HUES64 (cell line): ENCODE measurements around the gene PANX2.
"Not testable (repeated sequence)": the region's sequence is repeated elsewhere in the genome, so short reads cannot be mapped to it uniquely, and the experiment has no call there.

Source experiments
- H3K27ac ChIP-seq: 2 replicates; pipeline ENCODE4 v1.7.0; 2013; ENCODE audit warnings: low read depth, low read length, inconsistent platforms
- H3K27me3 ChIP-seq: 2 replicates; pipeline ENCODE4 v1.6.1; 2013; ENCODE audit warnings: mild to moderate bottlenecking, low read length; ENCODE audit not compliant: insufficient read depth
- H3K36me3 ChIP-seq: 2 replicates; pipeline ENCODE4 v1.6.1; 2013; ENCODE audit warnings: mild to moderate bottlenecking, low read length; ENCODE audit not compliant: insufficient read depth
- H3K4me1 ChIP-seq: 2 replicates; pipeline ENCODE4 v1.6.1; 2013; ENCODE audit warnings: mild to moderate bottlenecking, low read length, moderate library complexity; ENCODE audit not compliant: insufficient read depth
- H3K4me3 ChIP-seq: 2 replicates; pipeline ENCODE4 v1.5.1; 2013; ENCODE audit warnings: mild to moderate bottlenecking, low read length, moderate library complexity
- H3K9ac ChIP-seq: 2 replicates; pipeline ENCODE4 v1.6.1; 2013; ENCODE audit warnings: mild to moderate bottlenecking, low read depth, low read length
- H3K9me3 ChIP-seq: 2 replicates; pipeline ENCODE4 v1.6.1; 2013; ENCODE audit warnings: low read depth, low read length; ENCODE audit not compliant: insufficient read depth
- WGBS: fragments of 150-250, 120-280 bp; methylation state at CpG from one replicate; pipeline ENCODE4 v1.1.7; 2013; ENCODE audit warnings: missing lambda C conversion rate; 5-methylcytosine and 5-hydroxymethylcytosine counted together

The PANX2 gene

GRCh38 chr22:50204998-50205397 lies 34.5 kb downstream of the PANX2 start:
- not testable (repeated sequence) for H3K9me3 ChIP-seq, H3K27me3 ChIP-seq, H3K4me3 ChIP-seq, H3K27ac ChIP-seq, H3K4me1 ChIP-seq, H3K9ac ChIP-seq
- peaks cover 28% of the 10 kb centered on the region for H3K36me3 ChIP-seq
- WGBS: 96% methylated on average over 9 of the region's 9 CpGs

- Histone ChIP-seq H3K9me3 (0 out of 2 replicates have a peak, but pooled peaks cover 3% of the 10 kb centered on the region), H3K4me3 (no peak overlapping the region), H3K4me1 (no peaks in the 10 kb centered on the region; the same call in 1 of the 2 replicates), H3K27ac (no peak overlapping the region), H3K9ac (no peak overlapping the region), H3K27me3 (peaks cover 6% of the 10 kb centered on the region), H3K36me3 (peaks cover 38% of the 10 kb centered on the region)
- WGBS: 94% methylated on average over 45 of the region's 45 CpGs
These were observed 35.4 kb downstream of the PANX2 start for GRCh38 chr22:50205781-50206569.

DNA sequence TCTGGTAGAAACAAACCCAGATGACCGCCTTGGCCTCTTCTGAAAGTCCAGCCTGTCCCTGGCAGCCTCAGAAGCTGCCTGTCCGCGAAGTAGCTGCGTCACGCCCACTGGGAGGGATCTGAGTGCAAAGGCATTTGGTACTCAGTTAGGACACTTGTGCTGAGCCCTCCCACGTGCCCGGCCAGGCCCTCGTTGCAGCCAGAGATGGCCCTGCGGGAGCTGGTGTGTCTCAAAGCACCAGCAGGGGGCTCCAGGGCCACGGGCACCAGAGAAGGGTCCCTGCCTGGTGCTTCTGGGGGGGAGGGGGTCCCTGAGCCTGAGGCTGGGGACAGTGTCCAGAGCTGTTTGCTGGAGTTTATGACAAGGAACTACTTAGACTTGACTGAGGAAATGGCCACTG lies 36.1 kb downstream of the PANX2 start:
- 62% methylated on average over 10 of the region's 10 CpGs for WGBS

GRCh38 chr22:50207383-50208140 lies 37.0 kb downstream of the PANX2 start:
- H3K27me3 ChIP-seq: no peaks in the 10 kb centered on the region
- 0 out of 2 replicates have a peak, but pooled peaks cover 3% of the 10 kb centered on the region for H3K9me3 ChIP-seq
- no peak overlapping the region for H3K9ac ChIP-seq
- WGBS: 90% methylated on average over 23 of the region's 23 CpGs
- H3K36me3 ChIP-seq: peaks cover 51% of the 10 kb centered on the region
- no peaks in the 10 kb centered on the region; the same call in 1 of the 2 replicates for H3K4me1 ChIP-seq
- H3K4me3 ChIP-seq: no peak overlapping the region
- no peak overlapping the region for H3K27ac ChIP-seq

More for the DNA sequence above, 36.1 kb downstream of the PANX2 start:
- Histone ChIP-seq H3K9ac (no peak overlapping the region), H3K4me1 (no peaks in the 10 kb centered on the region; the same call in 1 of the 2 replicates), H3K9me3 (0 out of 2 replicates have a peak, but pooled peaks cover 3% of the 10 kb centered on the region), H3K4me3 (no peak overlapping the region), H3K27ac (no peak overlapping the region), H3K27me3 (peaks cover 4% of the 10 kb centered on the region), H3K36me3 (peaks cover 43% of the 10 kb centered on the region)

- Histone ChIP-seq H3K27ac (no peak overlapping the region), H3K9ac (no peak overlapping the region), H3K36me3 (peaks cover 52% of the 10 kb centered on the region), H3K27me3 (no peaks in the 10 kb centered on the region), H3K4me1 (no peaks in the 10 kb centered on the region; the same call in 1 of the 2 replicates), H3K9me3 (no peaks in the 10 kb centered on the region), H3K4me3 (no peak overlapping the region)
- WGBS: 94% methylated on average over 22 of the region's 22 CpGs
These were observed 38.0 kb downstream of the PANX2 start for GRCh38 chr22:50208430-50208938.

DNA sequence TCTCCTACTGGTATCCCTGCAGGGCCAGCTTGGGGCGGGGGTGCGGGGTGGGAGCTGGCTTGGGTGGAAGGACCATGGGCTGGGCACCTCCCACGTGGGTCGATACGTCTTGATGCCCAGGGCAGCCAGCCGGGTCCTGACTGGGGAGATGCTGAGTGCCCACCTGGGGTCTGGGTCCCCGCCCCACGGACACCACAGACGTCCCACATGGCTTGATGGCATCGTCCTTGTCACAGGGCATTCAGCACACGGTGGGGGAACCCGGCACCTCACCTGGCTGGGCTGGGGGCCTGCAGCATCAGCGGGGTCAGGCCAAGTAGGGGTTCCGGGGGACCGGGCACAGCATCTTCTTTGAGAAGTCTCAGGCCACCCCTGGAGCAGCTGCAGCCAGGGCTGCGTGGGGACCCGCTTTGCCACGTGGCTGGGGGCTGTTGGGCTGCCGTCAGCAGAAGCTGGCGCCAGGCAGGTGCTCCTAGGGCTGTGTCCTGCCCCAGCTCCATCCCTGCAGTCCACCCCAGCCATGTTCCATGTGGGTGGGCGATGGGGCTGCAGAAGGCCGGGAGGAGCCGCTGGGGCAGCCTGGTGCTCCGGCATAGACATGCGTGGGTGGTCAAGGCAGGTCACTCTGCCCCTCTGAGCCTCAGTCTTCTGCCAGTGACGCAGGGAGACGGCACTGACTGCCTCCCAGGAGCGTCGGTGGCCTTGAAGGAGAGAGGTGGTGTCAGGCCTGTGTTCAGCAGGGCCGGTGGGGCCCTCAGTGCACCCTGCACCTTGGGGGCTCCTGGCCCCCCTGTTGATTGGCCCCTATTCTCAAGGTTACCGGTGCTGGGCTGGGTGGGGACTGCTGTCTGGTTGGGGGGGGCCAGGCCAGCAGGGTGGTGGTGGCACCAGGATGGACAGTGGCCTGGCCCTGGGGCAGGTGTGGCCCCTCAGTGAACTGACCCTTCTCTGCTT lies 38.7 kb downstream of the PANX2 start:
- no peak overlapping the region for H3K27ac ChIP-seq
- peaks cover 51% of the 10 kb centered on the region for H3K36me3 ChIP-seq
- no peak overlapping the region for H3K4me3 ChIP-seq
- H3K27me3 ChIP-seq: no peaks in the 10 kb centered on the region
- no peak overlapping the region for H3K9ac ChIP-seq
- WGBS: 92% methylated on average over 31 of the region's 31 CpGs
- no peaks in the 10 kb centered on the region for H3K9me3 ChIP-seq
- no peaks in the 10 kb centered on the region; the same call in 1 of the 2 replicates for H3K4me1 ChIP-seq

DNA sequence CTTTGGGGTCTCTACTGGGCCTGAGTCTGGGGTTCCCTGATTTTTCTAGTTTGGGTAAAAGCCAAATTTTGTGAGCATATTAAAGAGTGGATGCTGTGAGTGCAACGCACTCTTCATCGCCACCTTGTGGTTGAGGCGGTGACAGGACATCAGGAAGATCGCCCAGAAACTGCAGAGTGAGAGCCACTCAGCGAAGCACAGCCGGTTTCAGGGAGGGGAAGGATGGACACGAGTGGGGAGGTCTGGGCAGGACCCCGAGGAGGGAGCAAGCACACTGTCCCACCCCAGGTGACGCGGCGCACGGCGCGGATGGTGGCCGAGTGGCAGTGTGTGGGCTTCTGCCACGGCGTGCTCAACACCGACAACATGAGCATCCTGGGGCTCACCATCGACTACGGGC lies 39.4 kb downstream of the PANX2 start:
- H3K27me3 ChIP-seq: no peaks in the 10 kb centered on the region
- H3K36me3 ChIP-seq: peaks cover 53% of the 10 kb centered on the region
- no peak overlapping the region for H3K27ac ChIP-seq
- no peak overlapping the region for H3K4me3 ChIP-seq
- no peaks in the 10 kb centered on the region for H3K9me3 ChIP-seq
- H3K4me1 ChIP-seq: no peaks in the 10 kb centered on the region; the same call in 1 of the 2 replicates
- WGBS: 76% methylated on average over 20 of the region's 20 CpGs
- no peak overlapping the region for H3K9ac ChIP-seq

GRCh38 chr22:50210378-50211139 lies 40.0 kb downstream of the PANX2 start:
- no peaks in the 10 kb centered on the region for H3K27me3 ChIP-seq
- no peaks in the 10 kb centered on the region; the same call in 1 of the 2 replicates for H3K4me1 ChIP-seq
- no peaks in the 10 kb centered on the region for H3K9me3 ChIP-seq
- WGBS: 96% methylated on average over 32 of the region's 32 CpGs
- H3K4me3 ChIP-seq: no peak overlapping the region
- H3K9ac ChIP-seq: no peak overlapping the region
- peaks cover 56% of the 10 kb centered on the region for H3K36me3 ChIP-seq
- H3K27ac ChIP-seq: no peak overlapping the region

GRCh38 chr22:50211147-50211546 lies 40.6 kb downstream of the PANX2 start:
- H3K36me3 ChIP-seq: peaks cover 62% of the 10 kb centered on the region
- no peak overlapping the region for H3K9ac ChIP-seq
- H3K27me3 ChIP-seq: no peaks in the 10 kb centered on the region
- 96% methylated on average over 14 of the region's 14 CpGs for WGBS
- H3K9me3 ChIP-seq: no peaks in the 10 kb centered on the region
- H3K27ac ChIP-seq: no peak overlapping the region
- H3K4me3 ChIP-seq: no peak overlapping the region
- H3K4me1 ChIP-seq: no peaks in the 10 kb centered on the region; the same call in 1 of the 2 replicates

GRCh38 chr22:50213263-50213662 lies 42.7 kb downstream of the PANX2 start:
- H3K9me3 ChIP-seq: no peaks in the 10 kb centered on the region
- 94% methylated on average over 9 of the region's 9 CpGs for WGBS
- H3K4me1 ChIP-seq: no peaks in the 10 kb centered on the region
- peaks cover 78% of the 10 kb centered on the region for H3K36me3 ChIP-seq
- H3K27ac ChIP-seq: no peak overlapping the region
- no peak overlapping the region for H3K4me3 ChIP-seq
- H3K9ac ChIP-seq: no peak overlapping the region
- no peaks in the 10 kb centered on the region for H3K27me3 ChIP-seq
